Thoracic aorta (tissue), 2 donors: ENCODE data around the gene IFT43. TPM values are rescaled to one million over a fixed set of nuclear protein-coding genes. Genes with fewer than 3 reads are reported as not detected.

Experiments
- ATAC-seq: fragments of 150-250 bp; one replicate; pipeline ENCODE4 v1.8.0; 2017; ENCODE audit warnings: low read depth; ENCODE audit not compliant: insufficient number of reproducible peaks, low FRiP score
- DNase-seq: peaks from one replicate; pipeline ENCODE4 v3.0.0-alpha.2; 2020; ENCODE audit warnings: low spot score
- H3K27ac ChIP-seq, 2 donors: fragments of 200-600 bp; sonication (generic); 1 replicate in 1 of 2; 2 replicates in 1 of 2; pipeline ENCODE4 v1.5.1; 2016; ENCODE audit warnings: mild to moderate bottlenecking in 2 of 2, moderate library complexity in 2 of 2
- H3K27me3 ChIP-seq: fragments of 200-600 bp; sonication (generic); replicated peaks from 2 replicates; pipeline ENCODE4 v1.6.0; 2016; ENCODE audit warnings: mild to moderate bottlenecking; ENCODE audit not compliant: insufficient read depth
- H3K36me3 ChIP-seq: fragments of 200-600 bp; sonication (generic); one replicate; pipeline ENCODE4 v1.5.1; 2016
- H3K4me1 ChIP-seq, 2 donors: fragments of 200-600 bp; sonication (generic); 1 replicate in 1 of 2; 2 replicates in 1 of 2; pipeline versions ENCODE4 v1.5.1 to v1.6.0; 2016; ENCODE audit warnings: low read depth in 2 of 2, mild to moderate bottlenecking in 1 of 2; ENCODE audit not compliant: control insufficient read depth in 1 of 2
- H3K4me3 ChIP-seq: fragments of 200-600 bp; sonication (generic); 2 replicates; pipeline ENCODE4 v1.5.1; 2016; ENCODE audit warnings: mild to moderate bottlenecking
- H3K9me3 ChIP-seq: fragments of 200-600 bp; sonication (generic); 2 replicates; pipeline ENCODE4 v1.5.1; 2016
- CTCF ChIP-seq: fragments of 200-600 bp; sonication (generic); IDR thresholded peaks from one replicate; pipeline ENCODE4 v1.5.1; 2019; ENCODE audit warnings: antibody characterized with exemption
- total RNA-seq, 2 donors: library from RNA; depleted of rRNA; stranded (reverse); fragments of >200 nt; gene quantifications; one replicate each; pipeline versions ENCODE4 v1.1.0 to v1.2.3, GENCODE V29; 2016

Gene IFT43
- total RNA-seq, 2 donors from 2014 or later: 27.5 to 80.8 TPM

DNA sequence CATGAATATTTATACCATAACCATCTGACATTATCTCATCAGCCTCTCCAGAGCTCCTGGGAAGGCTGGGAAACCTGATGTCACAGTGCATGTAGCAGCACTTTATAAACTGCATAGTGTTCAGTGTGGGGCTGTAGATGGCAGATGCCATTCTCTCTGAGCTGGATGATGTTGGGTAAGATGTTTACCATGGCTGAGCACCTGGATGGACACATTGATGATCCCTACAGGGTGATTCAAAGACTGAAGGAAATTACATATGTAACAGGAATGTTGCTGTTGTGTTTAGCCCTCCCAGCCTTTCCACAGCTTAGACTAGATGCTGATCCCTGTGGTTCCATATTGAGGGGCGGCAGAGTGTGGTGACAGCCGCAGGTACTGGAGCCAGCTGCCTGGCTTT is 37.4 kb downstream of the IFT43 start:
- no peaks in the 10 kb centered on the region for H3K27me3 ChIP-seq
- ATAC-seq: no peak
- H3K9me3 ChIP-seq: no peaks in the 10 kb centered on the region
- no peaks in the 10 kb centered on the region for H3K4me1 ChIP-seq
- peaks cover 5% of the 10 kb centered on the region for H3K36me3 ChIP-seq
- no peak for DNase-seq
- H3K4me3 ChIP-seq: no peak overlapping the region
- H3K27ac ChIP-seq: no peak overlapping the region
- no peak for TF ChIP-seq CTCF

GRCh38 chr14:76023757-76024156 is 38.2 kb downstream of the IFT43 start:
- no peak overlapping the region for H3K27ac ChIP-seq
- no peaks in the 10 kb centered on the region for H3K9me3 ChIP-seq
- DNase-seq (no peak), ATAC-seq (no peak)
- no peaks in the 10 kb centered on the region for H3K4me1 ChIP-seq
- H3K4me3 ChIP-seq: no peak overlapping the region
- TF ChIP-seq CTCF: no peak
- H3K27me3 ChIP-seq: no peaks in the 10 kb centered on the region
- H3K36me3 ChIP-seq: peaks cover 5% of the 10 kb centered on the region

DNA sequence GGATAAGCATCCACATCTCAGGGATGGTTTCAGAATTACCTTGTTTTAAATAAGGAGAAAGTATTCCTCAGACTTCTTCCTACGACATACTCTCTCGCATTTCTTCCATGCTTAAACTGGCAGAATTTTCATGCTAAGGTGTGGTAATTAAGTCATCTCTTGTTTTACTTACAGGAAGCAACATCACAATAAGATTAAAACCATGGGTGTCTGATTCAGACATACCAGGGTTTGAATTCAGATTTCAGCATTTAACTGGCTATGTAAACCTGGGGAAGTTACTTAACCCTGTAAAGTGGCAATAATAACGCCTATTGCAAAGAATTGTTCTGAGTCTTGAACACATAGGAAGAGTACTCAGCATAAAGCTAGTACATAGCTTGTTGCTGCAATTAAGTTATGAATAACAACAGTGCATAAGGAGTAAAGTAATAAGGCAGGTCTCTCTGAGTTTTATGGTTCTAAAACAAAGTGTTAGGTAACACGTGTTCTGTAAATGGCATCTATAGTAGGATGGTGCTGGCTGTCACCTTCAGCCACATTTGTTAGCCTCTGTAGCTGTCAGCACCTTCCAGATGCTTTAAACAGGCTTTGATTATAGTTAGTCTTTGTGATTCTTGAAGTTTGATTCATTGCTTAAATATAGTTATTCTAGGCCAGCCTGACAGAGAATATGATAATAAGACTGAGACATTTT is 38.8 kb downstream of the IFT43 start:
- no peak overlapping the region for H3K27ac ChIP-seq
- TF ChIP-seq CTCF: no peak
- H3K9me3 ChIP-seq: no peaks in the 10 kb centered on the region
- H3K27me3 ChIP-seq: no peaks in the 10 kb centered on the region
- H3K4me1 ChIP-seq: no peaks in the 10 kb centered on the region
- H3K36me3 ChIP-seq: peaks cover 5% of the 10 kb centered on the region
- DNase-seq (no peak), ATAC-seq (no peak)
- no peak overlapping the region for H3K4me3 ChIP-seq

GRCh38 chr14:76034566-76034965 is 49.0 kb downstream of the IFT43 start:
- H3K9me3 ChIP-seq: no peaks in the 10 kb centered on the region
- H3K27me3 ChIP-seq: no peaks in the 10 kb centered on the region
- DNase-seq (no peak), ATAC-seq (no peak)
- TF ChIP-seq CTCF: no peak
- H3K27ac ChIP-seq: no peak overlapping the region
- H3K36me3 ChIP-seq: peaks cover 6% of the 10 kb centered on the region
- H3K4me1 ChIP-seq: no peaks in the 10 kb centered on the region
- no peak overlapping the region for H3K4me3 ChIP-seq

DNA sequence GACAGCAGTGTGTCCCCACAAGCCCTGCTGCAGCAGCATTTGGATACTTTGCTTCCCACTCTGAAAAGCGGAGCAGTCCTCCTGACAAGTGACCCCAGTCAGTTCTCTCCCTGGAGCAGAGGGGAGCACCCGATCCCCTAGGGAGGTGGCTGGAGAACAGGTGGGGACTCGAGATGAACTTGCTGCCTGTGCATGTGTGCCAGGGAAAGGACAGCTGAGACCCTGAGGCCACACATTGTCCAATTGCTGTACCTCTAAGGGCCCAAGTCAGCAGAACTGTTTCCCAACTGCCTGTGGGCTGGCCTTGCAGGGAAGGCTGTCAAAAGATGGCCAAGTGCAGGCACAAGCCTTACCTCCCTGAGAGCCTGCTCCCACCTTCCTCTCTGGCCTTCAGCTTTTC is 55.1 kb downstream of the IFT43 start:
- no peak for TF ChIP-seq CTCF
- Histone ChIP-seq H3K9me3 (no peaks in the 10 kb centered on the region), H3K4me3 (no peak overlapping the region), H3K36me3 (no peaks in the 10 kb centered on the region), H3K27me3 (no peaks in the 10 kb centered on the region), H3K27ac (no peak overlapping the region), H3K4me1 (no peaks in the 10 kb centered on the region)
- DNase-seq (no peak), ATAC-seq (no peak)
